ENCODE measurements around the gene UPB1.
"Not testable (repeated sequence)": the region's sequence is repeated elsewhere in the genome, so short reads cannot be mapped to it uniquely, and the experiment has no call there.

The UPB1 gene

DNA sequence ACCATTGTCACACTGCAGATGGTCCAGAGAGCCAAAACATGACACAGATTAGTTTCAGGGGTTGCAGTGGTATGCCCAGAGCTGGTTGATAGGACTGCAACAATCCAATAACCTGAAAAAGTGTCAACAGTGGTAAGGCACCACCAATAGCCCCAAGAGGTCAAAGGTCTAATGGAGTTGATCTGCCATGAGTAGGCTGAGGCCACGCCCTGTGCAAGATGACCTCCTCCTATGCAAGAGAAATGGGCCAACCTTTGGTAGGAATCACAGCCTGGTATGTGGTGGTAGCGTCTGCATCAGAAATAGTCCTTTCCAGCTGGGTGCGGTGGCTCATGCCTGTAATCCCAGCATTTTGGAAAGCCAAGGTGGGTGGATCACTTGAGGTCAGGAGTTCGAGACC is 40.2 kb downstream of the UPB1 start:
- DNase-seq (ENCODE audit: low read depth), result no peak

DNA sequence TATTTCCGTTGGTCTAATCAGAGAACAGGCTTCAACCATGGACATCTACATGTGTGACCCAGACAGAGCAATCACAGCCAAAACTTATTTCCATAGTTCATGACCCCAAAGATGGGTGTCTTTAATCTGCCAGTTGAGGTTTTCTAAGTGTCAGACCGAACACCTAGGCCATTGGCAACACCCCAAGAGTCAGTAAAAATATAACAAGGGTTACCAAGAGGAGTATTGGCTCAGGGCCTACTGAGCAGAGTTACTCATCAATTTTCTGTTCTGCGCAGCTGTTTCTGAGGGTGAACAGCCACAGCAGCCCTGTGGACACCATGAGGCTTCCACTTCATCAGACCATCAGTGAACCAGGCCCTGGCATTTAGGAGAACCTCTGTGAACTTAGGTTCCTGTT is 41.0 kb downstream of the UPB1 start:
- no peak for DNase-seq (ENCODE audit: low read depth)

DNA sequence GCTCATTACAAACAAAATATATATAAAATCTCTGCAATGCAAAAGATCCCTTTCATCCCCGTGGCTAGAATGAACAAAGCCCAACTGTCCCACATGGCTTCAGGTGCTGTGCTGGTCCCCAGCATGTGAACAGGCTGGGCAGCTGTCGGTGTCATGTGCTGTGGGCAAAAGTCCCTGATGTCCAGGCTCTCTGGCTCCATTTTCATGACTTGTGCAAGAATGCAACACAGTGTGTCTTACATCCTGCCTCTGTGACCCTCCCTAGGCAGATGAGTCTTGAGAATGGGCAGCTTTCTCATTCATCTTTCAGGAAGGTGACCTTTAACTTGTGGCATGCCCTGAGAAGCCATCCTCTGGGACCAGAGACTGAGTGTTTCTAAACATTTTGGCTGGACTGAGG is 45.3 kb downstream of the UPB1 start:
- no peak for DNase-seq (ENCODE audit: low read depth)

DNA sequence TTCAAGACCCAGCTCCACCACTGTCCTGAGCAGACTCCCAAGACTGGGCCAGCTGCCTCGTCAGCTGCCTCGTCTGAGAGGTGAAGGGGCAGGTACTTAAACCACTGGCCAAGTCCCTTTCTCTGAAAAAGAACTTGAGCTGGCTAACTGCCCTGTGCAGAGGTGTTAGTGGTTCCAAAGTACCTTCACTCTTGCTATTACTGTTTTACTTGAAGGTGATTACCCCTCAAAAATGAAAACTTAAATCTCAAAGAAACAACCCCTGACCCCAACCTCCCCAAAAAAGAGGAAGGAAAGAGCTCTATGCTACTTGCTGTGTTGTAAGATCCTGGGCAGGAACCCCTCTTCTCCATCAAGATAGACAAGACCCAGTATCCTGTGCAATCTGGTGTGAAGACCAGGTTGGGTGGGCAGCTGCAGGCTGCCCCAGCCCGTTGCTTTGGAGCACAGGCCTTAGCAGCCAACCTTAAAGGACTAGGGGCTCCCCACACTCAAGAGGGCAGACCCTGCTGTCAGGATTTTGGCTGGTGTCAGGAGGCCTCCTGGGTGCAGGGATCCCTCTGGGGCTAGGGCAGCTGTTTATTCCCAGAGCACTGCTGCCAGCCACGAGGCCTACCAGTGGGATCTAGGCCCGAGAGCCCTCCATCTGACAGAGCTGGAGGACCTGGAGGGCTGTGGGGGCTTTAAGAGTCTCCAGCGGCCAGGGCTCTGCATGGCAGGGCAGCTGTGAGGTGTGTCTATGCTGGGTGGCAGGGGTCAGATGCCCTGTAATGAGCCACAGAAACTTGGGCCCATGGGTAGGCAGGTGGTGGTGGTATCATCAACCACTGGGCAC is 46.8 kb downstream of the UPB1 start:
- DNase-seq (ENCODE audit: low read depth), result no peak

DNA sequence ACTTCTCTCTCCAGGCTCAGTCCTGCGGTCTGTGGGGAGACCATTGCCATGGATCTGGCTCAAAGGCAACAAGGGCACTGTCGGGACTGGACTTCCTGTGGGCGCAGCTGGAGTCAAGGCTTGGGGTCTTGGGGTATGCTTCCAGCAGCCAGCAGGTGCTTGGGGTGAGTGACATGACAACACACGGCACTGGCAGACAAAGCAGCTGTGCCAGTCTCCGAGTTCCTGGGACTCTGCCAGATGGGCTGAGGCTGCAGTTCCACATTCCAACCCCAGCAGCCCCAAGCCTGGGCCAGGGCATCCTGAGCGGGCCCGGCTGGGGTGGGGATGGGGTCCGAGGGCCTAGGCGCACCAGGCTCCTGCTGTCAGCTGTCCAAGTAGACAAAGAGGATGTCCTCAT is 47.5 kb downstream of the UPB1 start:
- no peak for DNase-seq (ENCODE audit: low read depth)

DNA sequence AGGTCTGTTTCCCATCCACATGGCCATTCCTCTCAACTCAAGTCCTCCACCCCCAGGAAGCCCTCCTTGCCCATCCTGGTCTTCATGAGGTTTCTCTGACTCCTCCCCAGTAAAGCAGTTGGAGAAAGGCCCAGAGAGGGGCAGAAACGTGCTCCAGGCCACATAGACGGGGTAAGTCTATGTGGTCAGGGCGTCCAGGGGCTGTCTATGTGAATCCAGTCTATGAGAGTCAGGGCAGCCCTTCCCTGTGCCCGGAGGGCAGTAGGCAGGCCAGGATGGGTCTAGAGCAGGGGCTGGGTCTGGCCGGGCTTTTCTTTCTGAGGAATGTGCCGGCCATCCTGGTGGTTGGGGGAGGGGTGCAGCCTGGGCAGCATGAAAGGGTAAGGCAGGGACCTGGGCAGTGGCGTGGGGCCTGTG is 48.1 kb downstream of the UPB1 start:
- DNase-seq (ENCODE audit: low read depth), result no peak

DNA sequence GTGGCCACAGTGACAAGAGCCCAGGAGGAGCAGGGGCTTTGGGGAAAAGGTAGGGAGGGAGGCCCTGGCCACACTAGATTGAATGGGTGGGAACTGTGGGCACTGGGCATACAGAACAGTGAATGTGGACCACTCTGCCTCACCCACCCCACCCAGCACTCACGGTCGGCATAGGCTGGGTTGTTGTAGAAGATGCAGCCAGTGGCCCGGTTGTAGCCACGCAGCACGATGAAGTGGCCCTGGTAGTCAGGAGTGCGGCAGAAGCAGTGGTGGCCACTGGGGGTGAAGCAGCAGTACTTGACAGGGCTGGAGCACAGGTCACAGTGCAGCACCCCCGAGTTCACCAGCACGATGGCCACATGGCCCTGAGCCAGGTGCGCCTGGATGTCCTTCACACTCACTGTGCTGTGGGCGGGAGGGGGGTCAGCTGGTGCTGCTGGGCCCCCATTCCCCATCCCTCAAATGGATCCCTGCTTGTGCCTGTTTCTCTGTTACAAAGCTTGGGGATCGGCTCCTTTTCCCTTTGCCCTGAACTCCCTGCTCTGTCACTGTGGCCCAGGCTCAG is 48.6 kb downstream of the UPB1 start:
- DNase-seq (ENCODE audit: low read depth), result no peak

DNA sequence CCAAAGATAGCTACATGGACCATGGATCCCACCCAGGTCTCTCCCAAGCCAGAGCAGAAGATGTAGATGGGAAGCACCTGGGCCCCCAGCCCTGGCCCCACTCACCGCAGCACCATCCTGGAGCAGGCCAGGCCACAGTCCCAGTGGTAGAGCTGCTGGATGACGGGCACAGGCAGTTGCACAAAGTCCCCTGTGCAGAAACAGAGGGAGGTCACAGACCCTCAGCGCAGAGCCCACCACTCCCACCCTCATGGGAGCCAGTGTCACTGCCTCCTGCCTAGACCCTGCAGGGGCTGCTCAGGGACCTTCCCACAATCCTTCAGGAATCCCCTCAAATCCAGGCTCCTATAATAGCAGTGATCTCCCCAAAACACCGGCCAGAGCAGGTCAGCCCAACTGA is 53.7 kb downstream of the UPB1 start:
- DNase-seq (ENCODE audit: low read depth), result no peak

DNA sequence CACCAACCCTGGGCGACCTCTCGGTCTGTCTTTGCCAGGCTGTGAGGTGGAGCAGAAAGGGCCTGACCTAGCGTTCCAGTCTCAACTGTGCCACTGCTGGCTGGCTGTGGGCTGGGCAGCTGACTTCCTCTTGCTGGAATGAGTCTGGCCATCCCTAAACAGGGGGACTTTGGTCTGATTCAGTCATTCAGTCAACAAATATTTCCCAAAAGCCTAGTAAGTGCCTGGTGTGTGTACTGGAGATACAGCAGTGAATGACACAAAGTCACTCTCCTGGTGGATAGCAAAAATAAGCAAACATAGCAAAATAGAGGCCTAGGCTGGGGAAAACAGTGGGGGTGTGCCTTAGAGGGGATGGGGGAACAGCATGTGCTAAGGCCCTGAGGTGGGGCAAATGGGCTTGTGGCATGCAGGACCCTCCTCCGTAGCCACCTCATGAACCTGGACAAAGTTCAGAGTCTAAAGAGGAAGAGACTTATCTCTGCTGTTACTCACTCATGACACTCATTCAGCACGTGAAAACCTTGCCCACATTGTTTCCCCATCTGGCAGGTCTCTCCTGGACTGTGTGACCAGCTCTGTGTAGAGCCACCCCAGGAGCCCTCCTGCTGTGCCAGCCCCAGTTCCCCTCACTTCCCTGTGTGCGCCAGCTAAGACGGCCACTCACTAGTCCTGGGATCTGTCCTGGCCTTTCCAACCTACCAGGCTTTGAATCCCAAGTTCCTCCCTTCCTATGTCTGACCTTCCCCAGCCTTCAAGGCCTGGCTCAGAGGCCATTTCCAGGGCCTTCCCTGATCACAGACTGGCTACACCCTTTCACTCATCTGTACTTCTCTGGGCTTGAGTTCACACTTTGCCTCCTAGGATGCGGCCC is 55.1 kb downstream of the UPB1 start:
- no peak for DNase-seq (ENCODE audit: low read depth)

DNA sequence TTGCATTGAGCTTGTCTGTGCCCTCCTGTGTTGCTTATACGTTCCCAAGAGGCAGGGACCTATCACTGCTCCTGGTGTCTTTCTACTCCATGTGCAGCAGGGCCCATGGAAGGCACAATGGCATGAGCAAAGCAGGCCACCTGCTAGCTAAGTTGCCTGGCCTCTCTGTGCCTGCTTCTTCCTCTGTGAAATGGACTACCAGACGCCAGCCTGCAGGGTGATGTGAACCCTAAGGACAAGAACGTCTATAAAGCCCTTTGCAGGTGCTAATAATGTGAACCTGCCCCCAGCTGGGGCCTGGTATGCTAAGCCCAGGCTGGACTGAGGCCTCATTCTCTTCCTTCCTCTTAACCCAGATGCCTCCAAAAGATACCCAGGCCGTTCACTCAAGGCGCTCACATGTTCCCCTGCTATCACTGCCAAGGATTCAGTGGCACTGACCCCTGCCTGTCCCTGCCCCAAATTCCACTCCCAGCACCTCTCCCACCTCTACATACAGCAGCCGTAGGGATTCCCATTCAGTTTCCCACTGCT is 55.8 kb downstream of the UPB1 start:
- DNase-seq (ENCODE audit: low read depth), result no peak

DNA sequence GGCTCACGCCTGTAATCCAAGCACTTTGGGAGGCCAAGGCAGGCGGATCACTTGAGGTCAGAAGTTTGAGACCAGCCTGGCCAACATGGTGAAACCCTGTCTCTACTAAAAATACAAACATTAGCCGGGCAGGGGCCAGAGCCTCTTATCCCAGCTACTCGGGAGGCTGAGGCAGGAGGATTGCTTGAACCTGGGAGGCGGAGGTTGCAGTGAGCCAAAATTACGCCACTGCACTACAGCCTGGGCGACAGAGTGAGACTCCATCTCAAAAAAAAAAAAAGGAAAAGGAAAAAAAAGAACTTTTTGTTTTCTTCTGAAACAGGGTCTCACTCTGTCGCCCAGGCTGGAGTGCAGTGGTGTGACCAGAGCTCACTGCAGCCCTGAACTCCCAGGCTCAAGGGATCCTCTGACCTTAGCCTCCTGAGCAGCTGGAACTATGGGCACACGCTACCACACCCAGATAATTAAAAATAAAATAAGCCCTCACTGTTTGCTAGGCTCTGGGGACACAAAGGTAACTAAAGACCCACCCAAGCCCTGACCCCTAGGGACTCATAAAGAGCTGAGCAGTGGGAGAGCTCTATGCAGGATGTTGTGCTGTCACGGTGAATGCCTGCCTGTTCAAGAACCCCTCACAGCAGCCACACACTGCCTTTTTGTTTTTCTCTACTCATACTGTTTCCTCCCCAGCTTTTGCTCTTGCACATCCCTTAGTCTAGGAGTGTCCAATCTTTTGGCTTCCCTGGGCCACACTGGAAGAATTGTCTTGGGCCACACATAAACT is 57.6 kb downstream of the UPB1 start:
- DNase-seq (ENCODE audit: low read depth), result not testable (repeated sequence)

DNA sequence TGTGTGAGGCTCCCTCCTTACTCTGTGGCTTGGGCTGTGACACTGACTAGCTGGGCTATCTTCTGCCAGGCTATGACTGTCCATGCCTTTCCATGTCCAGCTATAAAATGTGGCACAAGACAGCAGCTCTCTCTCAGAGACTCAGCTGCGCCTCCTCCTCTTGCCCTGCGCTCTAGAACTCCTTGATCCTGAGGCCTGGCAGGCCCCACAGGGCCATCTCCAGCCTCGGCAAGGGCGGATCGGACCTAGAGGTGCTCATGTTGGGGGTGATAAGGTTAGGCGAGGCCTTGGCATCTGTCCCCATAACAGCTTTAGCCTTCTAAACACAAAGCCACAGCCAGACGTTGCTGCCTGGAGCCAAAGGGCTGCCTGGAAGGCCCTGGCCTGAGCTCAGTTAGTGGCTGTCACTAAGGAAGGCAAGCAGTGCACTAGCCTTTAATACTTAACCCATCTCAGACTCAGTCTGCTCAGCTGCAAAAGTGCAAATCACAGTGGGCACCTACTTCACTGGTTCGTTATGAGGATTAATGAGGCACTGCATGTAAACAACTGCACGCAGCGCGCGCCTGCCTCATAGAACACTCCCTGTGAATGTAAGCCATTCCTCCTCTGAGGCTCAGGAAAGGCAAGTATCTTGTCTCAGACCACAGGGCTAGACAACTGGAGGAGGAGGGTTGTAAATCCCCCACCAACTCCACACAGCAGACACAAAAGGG is 58.6 kb downstream of the UPB1 start:
- no peak for DNase-seq (ENCODE audit: low read depth)

DNA sequence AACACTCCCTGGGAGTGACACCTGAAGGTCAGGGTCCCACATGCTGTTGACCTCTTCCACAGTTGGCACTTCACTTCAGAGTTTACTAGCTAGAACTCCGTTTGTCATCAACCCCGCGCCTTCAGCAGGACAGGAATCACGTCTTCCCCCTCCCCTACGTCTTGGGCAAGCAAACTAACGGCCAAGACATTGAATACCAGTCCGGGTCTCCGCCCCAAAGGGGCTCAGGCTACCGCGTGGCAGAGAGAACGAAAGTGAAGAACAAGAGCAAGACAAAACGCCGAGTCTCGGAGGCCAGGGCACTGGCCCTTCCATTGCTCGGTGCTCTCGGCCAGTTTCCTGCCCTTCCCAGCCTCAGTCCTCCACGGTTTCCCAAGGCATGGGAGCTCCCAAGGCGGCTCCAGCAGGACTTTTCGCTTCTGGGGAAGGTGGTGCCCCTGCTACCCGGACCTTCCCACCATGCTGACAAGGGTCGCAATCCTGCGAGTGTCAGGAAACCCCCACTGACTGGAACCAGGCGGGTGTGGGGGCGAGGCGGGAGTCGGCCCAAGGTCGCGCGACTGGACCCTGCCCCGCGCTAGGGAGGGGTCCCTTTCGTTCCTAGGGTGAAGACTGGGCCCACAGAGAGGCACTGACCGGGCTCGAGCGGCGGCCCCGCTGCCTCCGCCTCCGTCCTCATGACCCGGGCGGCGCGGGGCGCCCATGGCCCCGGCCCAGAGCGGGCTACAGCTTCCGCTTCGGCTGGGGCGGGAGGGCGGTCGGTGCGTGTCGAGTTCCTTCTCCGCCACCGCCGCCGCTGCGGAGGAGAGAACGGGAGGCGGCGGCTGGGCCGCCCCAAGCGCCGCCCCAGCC is 59.4 kb downstream of the UPB1 start, which contains the start of gene GUCD1:
Gene GUCD1 (minus strand): TSS at position 826 of the 852 bp plus-strand sequence. CDS start 147 bp downstream, at position 679.
- DNase-seq (ENCODE audit: low read depth), result peak; percentile 9

DNA sequence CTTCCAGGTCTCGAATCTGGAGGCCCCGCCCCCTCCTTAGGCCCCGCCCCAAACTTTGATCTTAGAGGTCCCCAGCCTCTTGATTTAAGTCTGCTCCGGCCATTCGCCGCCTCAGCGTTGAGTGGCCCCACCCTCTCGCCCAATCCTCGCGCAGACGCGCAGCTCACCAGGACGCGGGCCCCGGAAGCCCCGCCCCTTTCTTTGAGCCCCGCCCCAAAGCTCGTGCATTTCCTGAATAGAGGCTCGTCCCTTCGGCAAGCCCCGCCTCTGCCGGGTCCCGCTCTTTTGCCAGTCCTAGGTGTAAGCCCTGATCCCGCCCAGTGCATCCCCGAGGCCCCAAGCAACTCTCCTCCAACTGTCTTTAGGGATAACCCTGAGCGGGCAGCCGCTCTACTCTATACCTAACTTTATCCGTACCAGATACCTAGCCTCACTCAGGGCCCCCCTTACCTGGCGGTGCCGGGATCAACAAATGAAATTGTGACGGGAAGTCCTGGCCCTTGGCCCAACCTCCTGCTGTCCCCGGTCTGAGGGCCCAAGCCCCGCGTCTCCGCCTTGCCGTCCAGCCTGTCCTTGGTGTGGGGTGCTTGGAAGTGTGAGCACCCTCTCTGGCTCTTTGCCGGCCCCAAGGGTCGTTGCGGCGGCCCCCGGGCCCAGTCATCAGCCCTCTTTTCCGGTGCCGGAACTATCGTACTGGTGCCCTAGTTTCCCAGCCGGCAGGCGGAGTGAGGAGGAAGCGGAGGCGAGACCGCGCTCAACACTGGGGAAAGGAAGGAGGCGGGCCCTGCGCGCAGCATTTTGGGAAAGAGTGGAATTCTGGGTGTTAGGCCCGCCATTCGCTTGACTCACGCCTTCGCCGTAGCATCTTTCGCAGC is 60.3 kb downstream of the UPB1 start, which contains the start of gene SNRPD3:
Gene SNRPD3 (plus strand): TSS at position 835 of the 875 bp plus-strand sequence. CDS start 1,676 bp downstream, outside the sequence.
- DNase-seq (ENCODE audit: low read depth), result peak; percentile 100

DNA sequence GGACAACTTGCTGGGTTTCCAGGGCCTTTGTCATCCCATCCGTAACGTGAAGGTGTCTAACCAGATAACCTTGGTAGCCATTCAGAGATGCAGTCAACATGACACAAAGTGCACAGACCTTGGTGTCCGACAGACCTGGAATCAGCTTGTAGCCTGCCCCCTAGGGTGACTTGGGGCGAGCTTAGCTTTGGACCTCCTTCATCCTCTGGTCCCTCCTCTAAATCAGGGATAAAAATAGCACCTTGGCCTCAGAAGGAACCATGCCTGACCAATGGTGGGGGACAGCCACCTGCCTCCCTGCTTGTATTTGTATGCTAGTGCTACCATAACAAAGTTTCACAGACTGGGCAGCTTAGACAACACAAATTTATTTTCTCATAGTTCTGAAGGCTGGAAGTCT is 64.3 kb downstream of the UPB1 start:
- DNase-seq (ENCODE audit: low read depth), result no peak

DNA sequence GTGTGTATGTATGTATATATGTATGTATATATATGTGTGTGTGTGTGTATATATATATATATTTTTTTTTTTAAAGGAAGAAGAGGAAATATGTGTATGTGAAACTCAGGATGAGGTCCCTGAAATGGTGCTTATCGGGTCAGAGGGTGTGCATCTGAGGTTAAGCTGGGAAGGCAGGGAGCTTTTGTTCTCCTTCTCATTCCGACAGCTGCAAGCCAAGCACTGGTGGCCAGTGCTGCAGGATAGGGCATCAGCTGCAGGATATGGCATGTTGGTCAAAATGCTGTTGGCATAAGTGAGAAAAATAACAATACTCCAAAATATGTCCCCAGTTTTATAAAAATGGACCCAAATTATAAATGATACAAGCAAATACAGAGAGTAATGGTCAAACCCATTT is 68.1 kb downstream of the UPB1 start:
- DNase-seq (ENCODE audit: low read depth), result no peak

DNA sequence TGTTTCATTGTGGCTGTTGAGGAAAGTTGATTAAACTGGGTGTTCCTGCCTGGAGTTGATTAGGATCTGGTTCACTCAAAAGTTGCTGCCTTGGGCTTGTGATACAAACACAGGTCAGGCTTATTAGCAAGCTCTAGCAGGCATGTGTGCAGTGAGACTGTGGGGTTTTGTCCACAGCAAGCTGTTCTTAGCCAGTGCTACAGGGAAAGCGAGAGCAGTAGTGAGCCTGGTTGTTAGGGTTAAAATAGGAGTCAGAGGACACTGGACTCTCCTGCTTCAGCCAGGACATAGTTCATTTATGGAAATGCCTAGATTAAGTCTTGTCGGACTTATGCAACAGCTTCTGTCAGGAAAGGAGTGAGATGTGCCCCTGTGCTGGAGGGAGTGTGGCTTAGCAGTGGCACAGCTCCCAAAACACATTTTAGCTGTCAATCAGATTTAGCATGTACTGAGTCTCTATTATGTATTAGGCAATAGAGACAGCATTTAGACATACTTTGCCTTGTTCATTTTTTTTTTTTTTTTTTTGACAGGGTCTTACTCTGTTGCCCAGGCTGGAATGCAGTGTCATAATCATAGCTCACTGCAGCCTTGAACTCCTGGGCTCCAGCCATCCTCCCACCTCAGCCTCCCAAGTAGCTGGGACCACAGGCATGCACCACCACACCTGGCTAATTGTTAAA is 69.4 kb downstream of the UPB1 start:
- no peak for DNase-seq (ENCODE audit: low read depth)

DNA sequence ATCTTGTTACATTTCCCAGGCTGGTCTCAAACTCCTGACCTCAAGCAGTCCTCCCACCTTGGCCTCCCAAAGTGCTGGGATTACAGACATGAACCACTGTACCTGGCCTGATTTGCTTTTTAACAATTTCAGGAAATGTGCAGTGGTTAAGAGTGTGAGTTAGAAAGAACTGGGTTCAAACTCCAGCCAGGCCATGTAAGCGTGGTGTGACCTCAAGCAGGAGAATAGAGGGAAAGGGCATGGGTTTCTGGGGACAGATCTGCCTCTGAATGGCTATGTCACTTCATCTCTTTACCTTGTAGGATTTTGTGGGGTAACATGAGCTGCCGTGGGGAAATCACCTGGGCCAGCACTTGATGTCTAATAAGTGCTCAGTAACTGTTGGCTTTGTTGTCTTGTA is 69.9 kb downstream of the UPB1 start:
- no peak for DNase-seq (ENCODE audit: low read depth)

Measured in activated T-cell treated with anti-CD3 and anti-CD28 coated beads for 1 hour (primary cell).